ENCODE data around the gene C3orf18. TPM values are rescaled to one million over a fixed set of nuclear protein-coding genes. Genes with fewer than 3 reads are reported as not detected.

Gene C3orf18
- total RNA-seq, 1 donor from 2014 or later = 5.9 TPM

DNA sequence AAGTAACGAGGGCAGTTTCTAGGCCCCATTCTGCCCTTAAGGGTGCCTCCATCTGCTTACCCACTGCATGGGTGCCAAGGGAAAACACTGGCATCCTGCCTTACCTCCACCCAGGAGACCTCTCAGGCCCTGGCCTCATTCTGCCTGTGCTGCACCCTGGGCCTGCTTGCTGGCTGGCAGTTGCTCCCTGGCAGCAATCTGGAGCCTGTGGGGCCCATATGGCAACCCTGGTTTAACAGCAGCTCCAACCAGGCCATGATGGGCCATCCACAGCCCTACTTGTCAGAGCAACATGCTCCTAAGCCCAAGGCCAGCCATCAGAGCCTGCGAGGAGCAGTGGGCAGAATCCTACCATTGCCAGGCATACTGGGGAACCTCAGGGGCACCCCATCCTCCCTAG is 3.7 kb downstream of the C3orf18 start:
- Mint-ChIP-seq H3K36me3 (ENCODE audit: low read depth) (no peaks in the 10 kb centered on the region), H3K9me3 (no peaks in the 10 kb centered on the region), H3K27me3 (no peaks in the 10 kb centered on the region), H3K4me3 (no peak overlapping the region), H3K4me1 (peaks cover 18% of the 10 kb centered on the region), H3K27ac (no peak overlapping the region)
- no peak for DNase-seq
- ChIA-PET CTCF (no interaction called here), POLR2A (no interaction called here)
- no peak for ATAC-seq (ENCODE audit: low read depth)
- TF ChIP-seq, protein P1, sequence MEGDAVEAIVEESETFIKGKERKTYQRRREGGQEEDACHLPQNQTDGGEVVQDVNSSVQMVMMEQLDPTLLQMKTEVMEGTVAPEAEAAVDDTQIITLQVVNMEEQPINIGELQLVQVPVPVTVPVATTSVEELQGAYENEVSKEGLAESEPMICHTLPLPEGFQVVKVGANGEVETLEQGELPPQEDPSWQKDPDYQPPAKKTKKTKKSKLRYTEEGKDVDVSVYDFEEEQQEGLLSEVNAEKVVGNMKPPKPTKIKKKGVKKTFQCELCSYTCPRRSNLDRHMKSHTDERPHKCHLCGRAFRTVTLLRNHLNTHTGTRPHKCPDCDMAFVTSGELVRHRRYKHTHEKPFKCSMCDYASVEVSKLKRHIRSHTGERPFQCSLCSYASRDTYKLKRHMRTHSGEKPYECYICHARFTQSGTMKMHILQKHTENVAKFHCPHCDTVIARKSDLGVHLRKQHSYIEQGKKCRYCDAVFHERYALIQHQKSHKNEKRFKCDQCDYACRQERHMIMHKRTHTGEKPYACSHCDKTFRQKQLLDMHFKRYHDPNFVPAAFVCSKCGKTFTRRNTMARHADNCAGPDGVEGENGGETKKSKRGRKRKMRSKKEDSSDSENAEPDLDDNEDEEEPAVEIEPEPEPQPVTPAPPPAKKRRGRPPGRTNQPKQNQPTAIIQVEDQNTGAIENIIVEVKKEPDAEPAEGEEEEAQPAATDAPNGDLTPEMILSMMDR (IDR thresholded peaks at IDR 0.05) = no peak
- intact Hi-C loops (cut with micrococcal nuclease) = no loop called here

DNA sequence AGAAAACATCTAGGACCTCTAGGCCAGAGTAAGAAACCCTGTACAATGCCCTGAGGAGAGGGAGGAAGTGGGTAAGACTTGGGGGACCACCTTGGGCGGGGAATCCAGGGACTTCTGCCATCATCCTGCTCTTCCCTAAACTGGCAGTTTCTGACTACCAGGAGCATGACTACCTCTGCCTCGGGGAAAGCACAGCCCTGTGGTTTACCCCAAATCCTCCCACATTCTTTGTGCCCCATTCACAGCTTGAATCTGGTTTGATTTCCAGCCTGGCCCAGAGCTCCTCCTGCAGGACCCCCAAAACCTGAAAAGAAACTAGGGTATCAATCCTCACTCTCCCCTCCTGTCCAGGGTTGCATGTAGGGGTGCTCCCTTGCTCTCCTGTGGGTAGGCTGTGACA is 4.7 kb downstream of the C3orf18 start:
- Mint-ChIP-seq H3K27ac (no peak overlapping the region), H3K27me3 (no peaks in the 10 kb centered on the region), H3K36me3 (ENCODE audit: low read depth) (no peaks in the 10 kb centered on the region), H3K4me3 (no peak overlapping the region), H3K4me1 (peaks cover 12% of the 10 kb centered on the region), H3K9me3 (no peaks in the 10 kb centered on the region)
- TF ChIP-seq, protein P1 (IDR thresholded peaks at IDR 0.05) = no peak
- DNase-seq (no peak), ATAC-seq (ENCODE audit: low read depth) (no peak)
- ChIA-PET CTCF (no interaction called here), POLR2A (no interaction called here)
- intact Hi-C loops (cut with micrococcal nuclease) = no loop called here

DNA sequence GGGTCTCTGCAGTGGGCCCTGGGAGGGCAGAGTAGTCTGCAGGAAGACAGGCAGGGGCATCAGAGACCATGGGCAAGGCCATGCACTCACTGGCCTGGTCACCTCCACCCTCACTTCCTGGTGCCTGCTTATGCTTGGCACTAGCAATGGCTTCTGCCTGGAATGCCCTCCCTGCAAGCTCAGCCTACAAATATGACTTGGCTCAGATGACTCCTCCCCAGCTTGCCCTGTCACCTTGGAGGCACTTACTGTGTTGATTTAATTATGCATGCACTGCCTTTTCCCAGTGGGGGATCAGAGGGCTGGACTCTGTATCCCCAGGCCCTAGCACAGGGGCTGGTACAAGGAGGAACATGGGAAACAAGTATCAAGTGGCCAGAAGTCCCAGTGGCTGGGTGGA is 7.8 kb downstream of the C3orf18 start:
- CTCF ChIA-PET = no interaction called here
- intact Hi-C loops (cut with micrococcal nuclease) = no loop called here
- no peak for ATAC-seq (ENCODE audit: low read depth)
- Mint-ChIP-seq H3K27ac (no peak overlapping the region), H3K4me3 (no peak overlapping the region), H3K36me3 (ENCODE audit: low read depth) (no peaks in the 10 kb centered on the region), H3K4me1 (no peaks in the 10 kb centered on the region), H3K9me3 (no peaks in the 10 kb centered on the region), H3K27me3 (peaks cover 1% of the 10 kb centered on the region)
- TF ChIP-seq, protein P1 (IDR thresholded peaks at IDR 0.05) = no peak
- POLR2A ChIA-PET = no interaction called here
- DNase-seq = no peak

- Mint-ChIP-seq H3K27ac (no peak overlapping the region), H3K27me3 (peaks cover 1% of the 10 kb centered on the region), H3K9me3 (no peaks in the 10 kb centered on the region), H3K4me3 (no peak overlapping the region), H3K4me1 (no peaks in the 10 kb centered on the region), H3K36me3 (ENCODE audit: low read depth) (no peaks in the 10 kb centered on the region)
- TF ChIP-seq, protein P1 (IDR thresholded peaks at IDR 0.05) = no peak
- DNase-seq (no peak), ATAC-seq (ENCODE audit: low read depth) (no peak)
- CTCF ChIA-PET = no interaction called here
- POLR2A ChIA-PET = interaction anchor here (1.2 kb wide), 1 partner anchor 12 kb away, joined by 5 read pairs; the partner anchor contains the start of gene HEMK1
- intact Hi-C loops (cut with micrococcal nuclease) = no loop called here
Measured at GRCh38 chr3:50557915-50558314, 9.6 kb downstream of the C3orf18 start.

DNA sequence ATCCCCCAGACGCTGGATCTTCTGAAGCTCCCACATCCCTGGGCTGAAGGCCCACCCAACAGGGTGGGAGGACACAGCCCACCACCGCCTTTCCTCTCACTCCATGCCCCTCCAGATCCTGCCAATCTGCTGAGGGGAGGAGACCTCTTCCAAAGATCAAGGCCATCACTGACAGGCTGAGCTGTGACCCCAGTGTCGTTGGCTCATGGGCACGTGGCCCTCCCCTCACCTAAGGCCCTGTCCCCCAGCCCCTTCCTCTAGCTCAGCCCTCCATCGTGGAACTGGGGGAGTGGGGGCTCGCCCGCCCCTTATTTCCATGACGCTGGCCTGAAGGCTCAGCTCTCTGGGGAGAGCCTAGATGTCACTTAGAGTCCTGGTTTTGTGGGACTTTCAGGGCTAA is 10.4 kb downstream of the C3orf18 start:
- CTCF ChIA-PET = no interaction called here
- TF ChIP-seq, protein P1 (IDR thresholded peaks at IDR 0.05) = no peak
- Mint-ChIP-seq H3K27me3 (peaks cover 1% of the 10 kb centered on the region), H3K36me3 (ENCODE audit: low read depth) (no peaks in the 10 kb centered on the region), H3K27ac (no peak overlapping the region), H3K9me3 (no peaks in the 10 kb centered on the region), H3K4me3 (no peak overlapping the region), H3K4me1 (no peaks in the 10 kb centered on the region)
- ATAC-seq (ENCODE audit: low read depth) = no peak
- no peak for DNase-seq
- intact Hi-C loops (cut with micrococcal nuclease) = no loop called here
- POLR2A ChIA-PET = interaction anchor here (1.2 kb wide), 1 partner anchor 13 kb away, joined by 5 read pairs; the partner anchor contains the start of gene HEMK1

Measured in activated B cell treated with CpG ODN at 0.5 μM for 24 hours (primary cell).